A549 (cell line): ENCODE measurements around the gene CDC20. TPM values are rescaled to one million over a fixed set of nuclear protein-coding genes. Genes with fewer than 3 reads are reported as not detected.

Source experiments
- ATAC-seq, 2 experiments: fragments of 200-7000 bp in 1 of 2; fragments of >200 bp in 1 of 2; cut with Nextera tagmentation in 1 of 2; cut with Tn5 transposase in 1 of 2; 3 replicates each; pipeline versions ENCODE4 v1.8.0 to v1.9.1; 2018 to 2020; ENCODE audit warnings: mild to moderate bottlenecking in 1 of 2, moderate library complexity in 1 of 2
- CTCF ChIA-PET: fragments of 300-600 bp; sonication (Branson Sonifier 250); formaldehyde crosslinking; extraction: SDS; loops from one replicate; lab custom pipeline; 2021; ENCODE audit warnings: antibody characterized with exemption, inconsistent platforms; lab: Yijun Ruan, JAX
- POLR2A ChIA-PET: fragments of 350-600 bp; formaldehyde crosslinking; extraction: SDS; loops from one replicate; lab custom pipeline; 2021; ENCODE audit warnings: antibody characterized with exemption, inconsistent platforms; lab: Yijun Ruan, JAX
- DNase-seq, 2 experiments: peaks; one replicate each; pipeline versions ENCODE4 v3.0.0 to v3.0.0-alpha.2; 2011 to 2016; ENCODE audit warnings: low read depth in 1 of 2, low spot score in 1 of 2
- FAIRE-seq: peaks from 2 replicates; lab custom pipeline; 2011; peaks lifted over from hg19 to GRCh38; lab: Jason Lieb, UNC
- H3K27ac ChIP-seq, 2 experiments: fragments of >200 bp; sonication (Bioruptor Twin); formaldehyde crosslinking; 3 replicates each; pipeline ENCODE4 v1.5.1; 2016 to 2017
- H3K4me1 ChIP-seq: fragments of >200 bp; sonication (Bioruptor Twin); formaldehyde crosslinking; 3 replicates; pipeline ENCODE4 v1.6.1; 2016
- H3K4me2 ChIP-seq: fragments of >200 bp; sonication (Bioruptor Twin); formaldehyde crosslinking; 3 replicates; pipeline ENCODE4 v1.6.1; 2016
- H3K4me3 ChIP-seq: fragments of >200 bp; sonication (Bioruptor Twin); formaldehyde crosslinking; 3 replicates; pipeline ENCODE4 v1.5.1; 2016
- H3K9me3 ChIP-seq: fragments of >200 bp; sonication (Bioruptor Twin); formaldehyde crosslinking; 3 replicates; pipeline ENCODE4 v1.6.1; 2016
- CBX2 ChIP-seq: fragments of 200-600 bp; sonication (generic); IDR thresholded peaks from 2 replicates; pipeline ENCODE4 v1.6.1; 2016; ENCODE audit warnings: low read depth, mild to moderate bottlenecking, borderline replicate concordance
- CBX8 ChIP-seq: fragments of 200-600 bp; sonication (generic); IDR thresholded peaks from 2 replicates; pipeline ENCODE4 v1.6.1; 2016
- CEBPB ChIP-seq, 2 experiments: fragments of >200 bp in 1 of 2; sonication (Bioruptor Twin) in 1 of 2; formaldehyde crosslinking in 1 of 2; IDR thresholded peaks; 2 replicates each; pipeline ENCODE4 v1.6.1; 2012 to 2016
- EHF ChIP-seq: fragments of 250-450 bp; sonication (Bioruptor Pico); IDR thresholded peaks from 2 replicates; pipeline ENCODE4 v1.5.0; 2020; ENCODE audit warnings: mild to moderate bottlenecking
- FOSB ChIP-seq: fragments of 250-450 bp; sonication (Bioruptor Pico); IDR thresholded peaks from 2 replicates; pipeline ENCODE4 v1.5.0; 2020; ENCODE audit warnings: mild to moderate bottlenecking, moderate library complexity
- FOXS1 ChIP-seq: fragments of 250-450 bp; sonication (Bioruptor Pico); IDR thresholded peaks from 2 replicates; pipeline ENCODE4 v1.5.0; 2020; ENCODE audit warnings: mild to moderate bottlenecking, moderate library complexity
- HDAC2 ChIP-seq: fragments of 200-600 bp; sonication (generic); IDR thresholded peaks from 2 replicates; pipeline ENCODE4 v1.6.1; 2016
- HOXA7 ChIP-seq: fragments of 250-450 bp; sonication (Bioruptor Pico); IDR thresholded peaks from 2 replicates; pipeline ENCODE4 v1.5.0; 2020; ENCODE audit warnings: mild to moderate bottlenecking, moderate library complexity
- NFE2L2 ChIP-seq: fragments of 150-350 bp; conservative IDR thresholded peaks from 2 replicates; pipeline ENCODE4 v1.6.1; 2014; ENCODE audit warnings: low read length
- NR3C1 ChIP-seq: fragments of >200 bp; sonication (Bioruptor Twin); formaldehyde crosslinking; IDR thresholded peaks from 3 replicates; pipeline ENCODE4 v1.6.1; 2017
- RAD21 ChIP-seq, 2 experiments: fragments of >200 bp in 1 of 2; sonication (Bioruptor Twin) in 1 of 2; formaldehyde crosslinking in 1 of 2; IDR thresholded peaks in 1 of 2; conservative IDR thresholded peaks in 1 of 2; 2 replicates in 1 of 2; 3 replicates in 1 of 2; pipeline ENCODE4 v1.6.1; 2012 to 2018; ENCODE audit warnings: inconsistent platforms in 1 of 2
- RARB ChIP-seq: fragments of 250-450 bp; sonication (Bioruptor Pico); IDR thresholded peaks from 2 replicates; pipeline ENCODE4 v1.8.0; 2021; ENCODE audit warnings: mild to moderate bottlenecking, moderate library complexity
- RNF2 ChIP-seq: fragments of 200-600 bp; sonication (generic); IDR thresholded peaks from 2 replicates; pipeline ENCODE4 v1.6.1; 2016; ENCODE audit warnings: low read depth, mild to moderate bottlenecking, antibody characterized with exemption, moderate library complexity, borderline replicate concordance
- SMC3 ChIP-seq: fragments of >200 bp; sonication (Bioruptor Twin); formaldehyde crosslinking; IDR thresholded peaks from 3 replicates; pipeline ENCODE4 v1.6.1; 2018; ENCODE audit warnings: inconsistent platforms
- WGBS: methylation state at CpG from one replicate; pipeline ENCODE4 v1.1.6; 2017; ENCODE audit errors: missing lambda C conversion rate; 5-methylcytosine and 5-hydroxymethylcytosine counted together
- polyA plus RNA-seq, 4 experiments: library from polyadenylated mRNA; depleted of rRNA in 3 of 4; stranded (reverse); fragments of >200 nt; fragmentation: RNase III in 1 of 4; extraction: RNeasy Plus Mini Kit Qiagen cat#74134 plus additional on column Dnase treatment in 1 of 4; gene quantifications; 2 replicates in 3 of 4; 3 replicates in 1 of 4; pipeline ENCODE4 v1.2.3, GENCODE V29; 2011 to 2017
- TF ChIP-seq, protein P1 (sequence below): fragments of 250-450 bp; sonication (Bioruptor Pico); IDR thresholded peaks from 2 replicates; pipeline ENCODE4 v1.5.0; 2021; ENCODE audit warnings: mild to moderate bottlenecking, moderate library complexity, borderline replicate concordance
- TF ChIP-seq, protein P2 (sequence below): fragments of >200 bp; sonication (Bioruptor Twin); formaldehyde crosslinking; IDR thresholded peaks from 3 replicates; pipeline ENCODE4 v1.5.1; 2016
- TF ChIP-seq, protein P3 (sequence below): fragments of 450-650 bp; IDR thresholded peaks from 2 replicates; pipeline ENCODE4 v1.6.1; 2014; ENCODE audit warnings: antibody characterized with exemption
- TF ChIP-seq, protein P4 (sequence below): fragments of 150-350 bp; IDR thresholded peaks from 2 replicates; pipeline ENCODE4 v1.6.1; 2014; ENCODE audit warnings: low read depth, mild to moderate bottlenecking, low read length

Gene CDC20
- polyA plus RNA-seq, 2 of the 4 experiments (the other 2 are of a cell fraction), result 73.8 to 116 TPM

DNA sequence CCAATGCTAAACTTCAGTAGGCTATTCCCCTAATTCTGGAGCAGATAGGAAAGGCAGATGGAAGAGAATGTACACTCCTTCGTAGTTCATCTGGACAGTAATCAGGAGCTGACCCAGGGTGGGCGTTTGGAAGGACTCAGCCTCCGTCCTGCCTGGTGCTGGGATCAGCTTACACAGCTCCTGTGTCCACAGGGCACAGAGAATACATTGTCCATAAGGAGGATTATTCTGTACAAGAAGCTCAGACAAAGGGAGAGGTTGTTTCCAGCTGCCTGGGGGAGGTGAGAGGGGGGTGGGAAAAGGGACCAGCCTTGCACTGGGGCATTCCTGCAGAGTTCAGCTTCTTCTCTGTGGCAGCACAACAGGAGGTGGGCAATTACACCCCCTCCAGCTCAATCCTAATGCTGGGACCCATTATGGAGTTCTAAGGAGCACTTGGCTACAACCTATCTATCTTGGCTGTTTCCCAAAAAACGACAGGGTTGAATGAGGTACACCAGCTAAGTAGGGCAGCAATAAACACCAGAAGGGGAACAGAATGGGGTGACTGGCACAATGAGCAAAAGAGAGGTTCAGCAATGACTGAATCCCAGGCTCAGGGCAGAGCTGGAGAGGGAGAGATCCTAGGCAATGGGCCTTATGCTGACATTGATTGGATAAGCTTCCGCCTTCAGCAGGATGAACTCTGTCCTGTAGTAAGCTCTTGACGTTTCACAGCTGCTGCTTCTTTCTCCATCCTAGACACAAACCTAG lies 23.4 kb downstream of the CDC20 start:
- Histone ChIP-seq H3K9me3 (no peaks in the 10 kb centered on the region), H3K4me1 (no peaks in the 10 kb centered on the region), H3K4me2 (no peak overlapping the region), H3K27ac (no peak overlapping the region), H3K4me3 (no peak overlapping the region)
- ChIA-PET CTCF (interaction anchor here (0.6 to 3.1 kb wide), 4 partner anchors 14 to 155 kb away, joined by 3 to 16 read pairs (median 6); partner anchors contain the start of gene CDC20), POLR2A (interaction anchor here (0.5 kb wide), 1 partner anchor 29 kb away, joined by 14 read pairs; no protein-coding TSS in a partner anchor)
- no peak for DNase-seq
- FAIRE-seq, result no peak
- ATAC-seq, result peak in 1 of 2 experiments; percentile 14; a peak in 2 of 6 replicates
- whole genome bisulfite sequencing, result 82% methylated on average over 6 of the region's 6 CpGs
- TF ChIP-seq HOXA7 (CRISPR knock-in tag) (no peak), CBX2 (no peak), FOXS1 (CRISPR knock-in tag) (no peak), EHF (CRISPR knock-in tag) (no peak), NR3C1 (no peak), RNF2 (no peak), FOSB (CRISPR knock-in tag) (no peak)
- TF ChIP-seq, protein P1, sequence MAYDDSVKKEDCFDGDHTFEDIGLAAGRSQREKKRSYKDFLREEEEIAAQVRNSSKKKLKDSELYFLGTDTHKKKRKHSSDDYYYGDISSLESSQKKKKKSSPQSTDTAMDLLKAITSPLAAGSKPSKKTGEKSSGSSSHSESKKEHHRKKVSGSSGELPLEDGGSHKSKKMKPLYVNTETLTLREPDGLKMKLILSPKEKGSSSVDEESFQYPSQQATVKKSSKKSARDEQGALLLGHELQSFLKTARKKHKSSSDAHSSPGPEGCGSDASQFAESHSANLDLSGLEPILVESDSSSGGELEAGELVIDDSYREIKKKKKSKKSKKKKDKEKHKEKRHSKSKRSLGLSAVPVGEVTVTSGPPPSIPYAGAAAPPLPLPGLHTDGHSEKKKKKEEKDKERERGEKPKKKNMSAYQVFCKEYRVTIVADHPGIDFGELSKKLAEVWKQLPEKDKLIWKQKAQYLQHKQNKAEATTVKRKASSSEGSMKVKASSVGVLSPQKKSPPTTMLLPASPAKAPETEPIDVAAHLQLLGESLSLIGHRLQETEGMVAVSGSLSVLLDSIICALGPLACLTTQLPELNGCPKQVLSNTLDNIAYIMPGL (CRISPR knock-in tag), result no peak

DNA sequence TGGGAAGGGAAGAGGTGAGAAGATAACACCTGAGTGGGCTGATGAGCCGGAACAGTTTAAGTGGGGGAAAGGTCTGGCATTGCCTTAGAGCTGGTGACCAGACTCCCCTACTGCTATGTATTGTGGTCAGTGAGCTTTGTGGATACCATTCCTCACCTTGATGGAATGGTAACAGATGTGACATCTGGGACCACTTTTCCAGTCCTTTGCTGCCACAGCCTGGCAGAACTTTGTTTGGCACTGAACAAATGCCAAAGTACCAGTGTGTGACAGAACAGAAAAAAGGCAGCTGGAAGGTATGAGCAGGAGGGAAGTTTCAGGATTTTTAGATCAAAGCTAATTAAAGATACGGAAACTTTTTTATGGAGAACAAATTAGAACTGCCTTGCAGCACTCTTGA lies 24.7 kb downstream of the CDC20 start:
- no peak for DNase-seq
- H3K4me2 ChIP-seq, result no peak overlapping the region
- ChIA-PET POLR2A (interaction anchor here (1.0 to 1.2 kb wide), 2 partner anchors 15 to 35 kb away, joined by 3 to 4 read pairs; no protein-coding TSS in a partner anchor), CTCF (interaction anchor here (1.2 to 3.1 kb wide), 8 partner anchors 10 to 158 kb away, joined by 3 to 16 read pairs (median 6); partner anchors contain the start of gene CDC20)
- no peak overlapping the region for H3K4me3 ChIP-seq
- 94% methylated on average over 2 of the region's 2 CpGs for WGBS
- no peak for FAIRE-seq
- TF ChIP-seq HDAC2 (no peak), SMC3 (peak; percentile 33; the same call in 2 of the 3 replicates), RARB (CRISPR knock-in tag) (no peak), RAD21 (conservative IDR thresholded peaks at IDR 0.05 in 1 of 2, IDR thresholded peaks at IDR 0.05 in 1 of 2) (peak; percentile 52 to 54; a peak in 4 of 5 replicates)
- TF ChIP-seq, protein P2, sequence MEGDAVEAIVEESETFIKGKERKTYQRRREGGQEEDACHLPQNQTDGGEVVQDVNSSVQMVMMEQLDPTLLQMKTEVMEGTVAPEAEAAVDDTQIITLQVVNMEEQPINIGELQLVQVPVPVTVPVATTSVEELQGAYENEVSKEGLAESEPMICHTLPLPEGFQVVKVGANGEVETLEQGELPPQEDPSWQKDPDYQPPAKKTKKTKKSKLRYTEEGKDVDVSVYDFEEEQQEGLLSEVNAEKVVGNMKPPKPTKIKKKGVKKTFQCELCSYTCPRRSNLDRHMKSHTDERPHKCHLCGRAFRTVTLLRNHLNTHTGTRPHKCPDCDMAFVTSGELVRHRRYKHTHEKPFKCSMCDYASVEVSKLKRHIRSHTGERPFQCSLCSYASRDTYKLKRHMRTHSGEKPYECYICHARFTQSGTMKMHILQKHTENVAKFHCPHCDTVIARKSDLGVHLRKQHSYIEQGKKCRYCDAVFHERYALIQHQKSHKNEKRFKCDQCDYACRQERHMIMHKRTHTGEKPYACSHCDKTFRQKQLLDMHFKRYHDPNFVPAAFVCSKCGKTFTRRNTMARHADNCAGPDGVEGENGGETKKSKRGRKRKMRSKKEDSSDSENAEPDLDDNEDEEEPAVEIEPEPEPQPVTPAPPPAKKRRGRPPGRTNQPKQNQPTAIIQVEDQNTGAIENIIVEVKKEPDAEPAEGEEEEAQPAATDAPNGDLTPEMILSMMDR, result peak; percentile 17; the same call in 1 of the 3 replicates
- no peak overlapping the region for H3K27ac ChIP-seq
- H3K4me1 ChIP-seq, result peaks cover 9% of the 10 kb centered on the region; the same call in 2 of the 3 replicates
- ATAC-seq, result peak; percentile 42 to 51; a peak in 2 of 6 replicates
- H3K9me3 ChIP-seq, result no peaks in the 10 kb centered on the region

DNA sequence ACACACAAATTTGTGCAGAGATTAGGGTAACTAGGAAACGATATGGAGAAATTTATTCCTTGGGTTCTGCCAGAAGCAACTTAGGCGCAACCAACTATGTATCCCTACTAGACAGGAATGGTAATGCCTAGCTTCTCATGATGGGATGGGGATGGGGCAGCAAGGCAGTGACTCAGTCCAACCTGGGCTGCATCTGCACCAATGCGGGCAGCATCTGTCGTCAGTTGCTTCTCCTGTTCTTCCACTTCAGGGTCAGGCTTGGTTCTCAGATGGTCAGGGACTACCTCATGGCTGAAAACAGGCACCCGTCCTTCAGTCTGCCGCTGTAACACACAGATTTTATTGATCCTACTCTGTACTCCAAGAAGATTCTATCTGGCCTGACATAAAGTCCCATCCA lies 27.9 kb downstream of the CDC20 start:
- no peak overlapping the region for H3K27ac ChIP-seq
- FAIRE-seq (no peak), DNase-seq (no peak), ATAC-seq (no peak)
- ChIA-PET CTCF (interaction anchor here (1.2 kb wide), 1 partner anchor 9 kb away, joined by 4 read pairs; no protein-coding TSS in a partner anchor), POLR2A (no interaction called here)
- H3K4me1 ChIP-seq, result peaks cover 22% of the 10 kb centered on the region; the same call in 2 of the 3 replicates
- TF ChIP-seq, protein P3, sequence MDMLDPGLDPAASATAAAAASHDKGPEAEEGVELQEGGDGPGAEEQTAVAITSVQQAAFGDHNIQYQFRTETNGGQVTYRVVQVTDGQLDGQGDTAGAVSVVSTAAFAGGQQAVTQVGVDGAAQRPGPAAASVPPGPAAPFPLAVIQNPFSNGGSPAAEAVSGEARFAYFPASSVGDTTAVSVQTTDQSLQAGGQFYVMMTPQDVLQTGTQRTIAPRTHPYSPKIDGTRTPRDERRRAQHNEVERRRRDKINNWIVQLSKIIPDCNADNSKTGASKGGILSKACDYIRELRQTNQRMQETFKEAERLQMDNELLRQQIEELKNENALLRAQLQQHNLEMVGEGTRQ, result no peak
- TF ChIP-seq CBX8 (no peak), RNF2 (no peak), NFE2L2 (no peak), CEBPB (IDR thresholded peaks at IDR 0.05) (no peak)
- TF ChIP-seq, protein P4, sequence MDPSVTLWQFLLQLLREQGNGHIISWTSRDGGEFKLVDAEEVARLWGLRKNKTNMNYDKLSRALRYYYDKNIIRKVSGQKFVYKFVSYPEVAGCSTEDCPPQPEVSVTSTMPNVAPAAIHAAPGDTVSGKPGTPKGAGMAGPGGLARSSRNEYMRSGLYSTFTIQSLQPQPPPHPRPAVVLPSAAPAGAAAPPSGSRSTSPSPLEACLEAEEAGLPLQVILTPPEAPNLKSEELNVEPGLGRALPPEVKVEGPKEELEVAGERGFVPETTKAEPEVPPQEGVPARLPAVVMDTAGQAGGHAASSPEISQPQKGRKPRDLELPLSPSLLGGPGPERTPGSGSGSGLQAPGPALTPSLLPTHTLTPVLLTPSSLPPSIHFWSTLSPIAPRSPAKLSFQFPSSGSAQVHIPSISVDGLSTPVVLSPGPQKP, result no peak
- no peak overlapping the region for H3K4me2 ChIP-seq
- no peak overlapping the region for H3K4me3 ChIP-seq
- H3K9me3 ChIP-seq, result no peaks in the 10 kb centered on the region
- 90% methylated on average over 6 of the region's 6 CpGs for WGBS
